IMR-90 (cell line): ENCODE measurements around the gene RERE. TPM values are rescaled to one million over a fixed set of nuclear protein-coding genes. Genes with fewer than 3 reads are reported as not detected.
A peak's percentile ranks its signal among the peaks of the same experiment; 100 is the strongest.

Source experiments
- ATAC-seq: fragments of 200-7000 bp; cut with Tn5 transposase; 2 replicates; pipeline ENCODE4 v1.9.1; 2020; ENCODE audit warnings: low read depth, mild to moderate bottlenecking, moderate library complexity
- BruUV-seq: library from RNA; stranded (reverse); fragments of 400-500 nt; replicated peaks from 2 replicates; lab custom pipeline; 2021; lab: Mats Ljungman, UMichigan
- CTCF ChIA-PET: fragments of 300-600 bp; formaldehyde crosslinking; extraction: SDS; loops from one replicate; lab custom pipeline; 2021; ENCODE audit warnings: antibody characterized with exemption; lab: Yijun Ruan, JAX
- POLR2A ChIA-PET: fragments of 300-600 bp; sonication (Branson Sonifier 250); formaldehyde crosslinking; loops from one replicate; lab custom pipeline; 2022; ENCODE audit warnings: antibody characterized with exemption; ENCODE audit not compliant: unreplicated experiment; lab: Charles Lee
- DNase-seq: peaks from one replicate; pipeline ENCODE4 v3.0.0; 2013
- H2AFZ ChIP-seq: replicated peaks from 2 replicates; pipeline ENCODE3; 2013; ENCODE audit warnings: low read length, mild to moderate bottlenecking; ENCODE audit not compliant: poor library complexity
- H2AK5ac ChIP-seq: 2 replicates; pipeline ENCODE4 v1.6.1; 2013; ENCODE audit warnings: low read depth, low read length, inconsistent platforms
- H2AK9ac ChIP-seq: replicated peaks from 2 replicates; pipeline ENCODE3; 2013; ENCODE audit warnings: mild to moderate bottlenecking, low read depth, low read length, moderate library complexity; ENCODE audit not compliant: poor library complexity
- H2BK120ac ChIP-seq: 2 replicates; pipeline ENCODE4 v1.6.1; 2013; ENCODE audit warnings: low read depth, low read length, inconsistent platforms
- H2BK15ac ChIP-seq: 3 replicates; pipeline ENCODE4 v1.6.1; 2013; ENCODE audit warnings: low read depth, low read length, inconsistent platforms
- H2BK20ac ChIP-seq: 2 replicates; pipeline ENCODE4 v1.6.1; 2013; ENCODE audit warnings: low read depth, mild to moderate bottlenecking, inconsistent platforms, low read length, moderate library complexity
- H2BK5ac ChIP-seq: 2 replicates; pipeline ENCODE4 v1.6.1; 2013; ENCODE audit warnings: mild to moderate bottlenecking, low read depth, low read length, inconsistent platforms; ENCODE audit not compliant: poor library complexity, severe bottlenecking
- H3K14ac ChIP-seq: replicated peaks from 2 replicates; pipeline ENCODE4 v1.6.1; 2013; ENCODE audit warnings: low read depth, low read length, inconsistent platforms
- H3K18ac ChIP-seq: 2 replicates; pipeline ENCODE4 v1.6.1; 2013; ENCODE audit warnings: low read depth, low read length, control low read depth
- H3K23ac ChIP-seq: 2 replicates; pipeline ENCODE4 v1.6.1; 2013; ENCODE audit warnings: low read depth, low read length, inconsistent platforms
- H3K27ac ChIP-seq: 2 replicates; pipeline ENCODE4 v1.5.1; 2013; ENCODE audit warnings: mild to moderate bottlenecking, control low read depth, low read length; ENCODE audit not compliant: insufficient read depth
- H3K27me3 ChIP-seq: 2 replicates; pipeline ENCODE4 v1.6.1; 2013; ENCODE audit warnings: low read length; ENCODE audit not compliant: control insufficient read depth, insufficient read depth
- H3K36me3 ChIP-seq: 2 replicates; pipeline ENCODE4 v1.6.1; 2013; ENCODE audit warnings: low read length, mixed read lengths; ENCODE audit not compliant: control insufficient read depth, insufficient read depth
- H3K4ac ChIP-seq: 2 replicates; pipeline ENCODE4 v1.6.1; 2013; ENCODE audit warnings: low read depth, low read length, inconsistent platforms
- H3K4me1 ChIP-seq: 2 replicates; pipeline ENCODE4 v1.6.1; 2013; ENCODE audit warnings: low read length, mixed read lengths; ENCODE audit not compliant: control insufficient read depth, insufficient read depth
- H3K4me2 ChIP-seq: 2 replicates; pipeline ENCODE4 v1.6.1; 2013; ENCODE audit warnings: low read depth, mild to moderate bottlenecking, control low read depth, low read length, moderate library complexity
- H3K4me3 ChIP-seq: 2 replicates; pipeline ENCODE4 v1.5.1; 2013; ENCODE audit warnings: low read depth, mild to moderate bottlenecking, control low read depth, low read length, moderate library complexity; ENCODE audit not compliant: insufficient read depth
- H3K56ac ChIP-seq: 2 replicates; pipeline ENCODE4 v1.6.1; 2013; ENCODE audit warnings: low read length, inconsistent platforms; ENCODE audit not compliant: insufficient read depth; ENCODE audit errors: extremely low read depth
- H3K79me1 ChIP-seq, 2 experiments: 2 replicates each; pipeline ENCODE4 v1.6.1; 2013; ENCODE audit warnings: low read length in 2 of 2, inconsistent platforms in 1 of 2, low read depth in 1 of 2
- H3K9ac ChIP-seq: 2 replicates; pipeline ENCODE4 v1.6.1; 2013; ENCODE audit warnings: low read depth, low read length, control low read depth
- H3K9me1 ChIP-seq: 2 replicates; pipeline ENCODE4 v1.6.1; 2013; ENCODE audit warnings: low read length, inconsistent platforms; ENCODE audit not compliant: insufficient read depth
- H3K9me3 ChIP-seq: 2 replicates; pipeline ENCODE4 v1.6.1; 2013; ENCODE audit warnings: low read length; ENCODE audit not compliant: control insufficient read depth, insufficient read depth
- H4K20me1 ChIP-seq: 2 replicates; pipeline ENCODE4 v1.6.1; 2013; ENCODE audit warnings: low read length, inconsistent platforms; ENCODE audit not compliant: insufficient read depth
- H4K5ac ChIP-seq: 2 replicates; pipeline ENCODE4 v1.6.1; 2013; ENCODE audit warnings: mild to moderate bottlenecking, low read depth, low read length, control low read depth
- H4K8ac ChIP-seq, 2 experiments: 2 replicates each; pipeline ENCODE4 v1.6.1; 2013; ENCODE audit warnings: low read depth in 2 of 2, low read length in 2 of 2, control low read depth in 1 of 2, inconsistent platforms in 1 of 2
- H4K91ac ChIP-seq: 2 replicates; pipeline ENCODE4 v1.6.1; 2013; ENCODE audit warnings: low read depth, low read length, inconsistent platforms; ENCODE audit not compliant: insufficient read depth
- MXI1 ChIP-seq: IDR thresholded peaks from 2 replicates; pipeline ENCODE4 v1.6.1; 2012; ENCODE audit warnings: low read depth, mild to moderate bottlenecking, low read length, moderate library complexity, borderline replicate concordance
- POLR2A ChIP-seq: IDR thresholded peaks from 2 replicates; pipeline ENCODE4 v1.6.1; 2012; ENCODE audit warnings: mild to moderate bottlenecking, low read depth, low read length
- WGBS, 2 experiments: methylation state at CpG; one replicate each; pipeline versions ENCODE4 v1.1.5 to v1.1.7; 2013; ENCODE audit warnings: missing lambda C conversion rate in 2 of 2; ENCODE audit not compliant: insufficient read length in 1 of 2; ENCODE audit errors: extremely low coverage in 2 of 2; 5-methylcytosine and 5-hydroxymethylcytosine counted together
- dilution Hi-C: fragments of 300-500 bp; cut with HindIII; formaldehyde crosslinking; loops from one replicate; pipeline ENCODE4 v1.14.3; 2018; ENCODE audit warnings: low sequenced_read_pairs; ENCODE audit not compliant: unreplicated experiment
- in situ Hi-C: fragments of 300-500 bp; cut with MboI; formaldehyde crosslinking; loops from 3 replicates; pipeline ENCODE4 v1.14.3; 2019; ENCODE audit warnings: low sequenced_read_pairs, inconsistent platforms, mixed read lengths
- intact Hi-C: fragments of 100-400 bp; cut with micrococcal nuclease; formaldehyde crosslinking; loops from 2 replicates; pipeline ENCODE4 v1.10.0; 2022
- polyA plus RNA-seq, 3 experiments: library from polyadenylated mRNA; depleted of rRNA; stranded (reverse); fragments of >200 nt; gene quantifications; 2 replicates each; pipeline ENCODE4 v1.2.3, GENCODE V29; 2012; ENCODE audit warnings: low replicate concordance in 1 of 3
- total RNA-seq: library from RNA; depleted of rRNA; stranded (reverse); fragments of >200 nt; gene quantifications from 2 replicates; pipeline ENCODE4 v1.2.3, GENCODE V29; 2012
- TF ChIP-seq, protein P1 (sequence below): conservative IDR thresholded peaks from 2 replicates; pipeline ENCODE4 v1.5.1; 2012; ENCODE audit warnings: mild to moderate bottlenecking, low read depth, low read length, improper control_type of control experiment

RERE gene
- total and polyA plus RNA-seq, 2 of the 4 experiments (the other 2 are of a cell fraction), result 11.5 to 25.1 TPM

DNA sequence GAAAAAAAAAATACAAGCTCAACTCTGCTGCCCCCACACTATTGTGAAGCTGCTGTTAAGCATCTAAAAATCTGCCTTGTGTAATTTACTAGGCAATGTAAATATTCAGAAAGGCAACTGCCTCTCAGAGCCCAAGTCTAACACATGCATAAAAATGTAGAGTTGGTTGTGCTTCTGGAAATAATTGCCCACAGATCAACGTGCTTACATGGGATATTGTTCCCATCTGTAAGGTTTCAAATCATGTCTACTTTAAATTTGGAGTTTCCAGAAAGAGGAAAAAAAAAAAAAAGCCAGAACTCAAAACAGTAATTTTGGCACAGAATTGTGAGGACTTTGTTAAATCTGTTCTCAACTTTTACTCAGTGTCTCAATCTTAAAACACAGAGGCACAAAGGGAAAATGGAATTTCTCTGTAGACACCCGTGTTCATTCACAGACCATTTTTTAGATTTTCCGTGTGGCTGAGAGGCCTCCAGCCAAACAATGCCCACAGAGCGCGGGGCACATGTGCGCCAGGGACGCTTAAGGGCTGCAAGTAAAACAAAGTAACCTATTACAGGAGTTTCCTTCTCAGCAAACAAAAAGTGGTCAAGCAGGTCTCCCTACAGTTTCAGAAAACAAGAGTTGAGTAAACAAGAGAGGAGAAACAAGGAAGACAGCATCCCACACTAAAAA lies 115.5 kb downstream of the RERE start:
- ChIA-PET POLR2A (no interaction called here), CTCF (interaction anchor here (0.7 to 1.3 kb wide), 4 partner anchors 10 to 176 kb away, joined by 4 to 6 read pairs (median 4); no protein-coding TSS in a partner anchor)
- BruUV-seq, result no TSS peak
- peak overlapping the region; percentile 100 for H3K9ac ChIP-seq
- peak overlapping the region; percentile 83 for H2BK120ac ChIP-seq
- no peak for DNase-seq
- peak overlapping the region; percentile 75 for H2BK20ac ChIP-seq
- H3K9me1 ChIP-seq, result peaks cover 1% of the 10 kb centered on the region; the same call in 1 of the 2 replicates
- H2AFZ ChIP-seq, result peak overlapping the region; percentile 34
- peak overlapping the region; percentile 92 for H3K4me2 ChIP-seq
- no peak for ATAC-seq
- H4K20me1 ChIP-seq, result peaks cover 15% of the 10 kb centered on the region; the same call in 1 of the 2 replicates
- no peaks in the 10 kb centered on the region for H3K9me3 ChIP-seq
- H3K4me3 ChIP-seq, result peak overlapping the region; percentile 93
- peak overlapping the region; percentile 87 for H2BK5ac ChIP-seq
- peak overlapping the region; percentile 88 for H3K4ac ChIP-seq
- peaks cover 8% of the 10 kb centered on the region for H3K4me1 ChIP-seq
- peak overlapping the region; percentile 80 for H3K23ac ChIP-seq
- H2BK15ac ChIP-seq, result peak overlapping the region; percentile 42; the same call in 2 of the 3 replicates
- H2AK5ac ChIP-seq, result peak overlapping the region; percentile 37
- in situ Hi-C loops (loop anchor here (25.0 kb wide), 1 partner anchor 715 kb away; no protein-coding TSS in a partner anchor), intact Hi-C loops (loop anchor here (2.0 to 5.0 kb wide), 2 partner anchors 237 to 280 kb away; no protein-coding TSS in a partner anchor), dilution Hi-C loops (no loop called here)
- TF ChIP-seq, protein P1, sequence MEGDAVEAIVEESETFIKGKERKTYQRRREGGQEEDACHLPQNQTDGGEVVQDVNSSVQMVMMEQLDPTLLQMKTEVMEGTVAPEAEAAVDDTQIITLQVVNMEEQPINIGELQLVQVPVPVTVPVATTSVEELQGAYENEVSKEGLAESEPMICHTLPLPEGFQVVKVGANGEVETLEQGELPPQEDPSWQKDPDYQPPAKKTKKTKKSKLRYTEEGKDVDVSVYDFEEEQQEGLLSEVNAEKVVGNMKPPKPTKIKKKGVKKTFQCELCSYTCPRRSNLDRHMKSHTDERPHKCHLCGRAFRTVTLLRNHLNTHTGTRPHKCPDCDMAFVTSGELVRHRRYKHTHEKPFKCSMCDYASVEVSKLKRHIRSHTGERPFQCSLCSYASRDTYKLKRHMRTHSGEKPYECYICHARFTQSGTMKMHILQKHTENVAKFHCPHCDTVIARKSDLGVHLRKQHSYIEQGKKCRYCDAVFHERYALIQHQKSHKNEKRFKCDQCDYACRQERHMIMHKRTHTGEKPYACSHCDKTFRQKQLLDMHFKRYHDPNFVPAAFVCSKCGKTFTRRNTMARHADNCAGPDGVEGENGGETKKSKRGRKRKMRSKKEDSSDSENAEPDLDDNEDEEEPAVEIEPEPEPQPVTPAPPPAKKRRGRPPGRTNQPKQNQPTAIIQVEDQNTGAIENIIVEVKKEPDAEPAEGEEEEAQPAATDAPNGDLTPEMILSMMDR, result no peak
- TF ChIP-seq POLR2A, result peak; percentile 42
- TF ChIP-seq MXI1, result peak; percentile 75
- no peaks in the 10 kb centered on the region for H3K36me3 ChIP-seq
- peak overlapping the region; percentile 59 to 61 for H4K8ac ChIP-seq
- no peak overlapping the region for H2AK9ac ChIP-seq
- WGBS, 2 experiments, result 4% methylated on average over 3 of the region's 7 CpGs; no CpG with 5 or more reads in 1 of the 2 experiments
- peak overlapping the region; percentile 97 for H3K18ac ChIP-seq
- H3K27ac ChIP-seq, result peak overlapping the region; percentile 85
- peak overlapping the region; percentile 86 for H3K14ac ChIP-seq
- peaks cover 8 to 43% of the 10 kb centered on the region in 2 experiments; a peak in 3 of 4 replicates for H3K79me1 ChIP-seq
- H3K56ac ChIP-seq, result peak overlapping the region; percentile 90
- H4K5ac ChIP-seq, result peak overlapping the region; percentile 95
- peak overlapping the region; percentile 75 for H4K91ac ChIP-seq
- no peaks in the 10 kb centered on the region for H3K27me3 ChIP-seq
